Stimulated activated CD8-positive, alpha-beta memory T cell treated with anti-CD3 and anti-CD28 coated beads, Interleukin-4, amount 100 ng/mL, for 1 hour (primary cell): ENCODE data around the gene SRA1.
"Not testable (repeated sequence)": the region's sequence is repeated elsewhere in the genome, so short reads cannot be mapped to it uniquely, and the experiment has no call there.

Source experiments
- DNase-seq, 2 donors: peaks; one replicate each; pipeline ENCODE4 v3.0.0-alpha.2; 2020; ENCODE audit warnings: low read depth in 2 of 2, low spot score in 1 of 2

The SRA1 gene

GRCh38 chr5:140557136-140557805 is at the start of gene SRA1:
TSS of gene SRA1 (minus strand) at chr5:140557473. CDS start at chr5:140557452, 21 bp downstream.
- DNase-seq: peak; percentile 66 to 68

DNA sequence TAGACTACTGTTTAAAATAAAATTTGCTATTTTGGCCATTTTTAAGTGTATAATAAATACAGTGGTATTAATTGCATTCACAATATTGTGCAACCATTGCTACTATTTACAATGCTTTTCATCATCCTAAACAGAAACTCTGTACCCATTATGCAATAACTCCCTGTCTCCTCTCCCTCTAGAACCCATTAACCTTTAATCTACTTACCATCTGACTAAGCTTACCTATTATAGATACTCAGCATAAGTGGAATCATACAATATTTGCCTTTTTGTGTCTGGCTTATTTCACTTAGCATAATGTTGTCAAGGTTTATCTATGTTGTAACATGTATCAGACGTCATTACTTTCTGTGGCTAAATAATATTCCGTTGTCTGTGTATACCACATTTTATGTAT is 49.8 kb upstream of the SRA1 start:
- DNase-seq: no peak

DNA sequence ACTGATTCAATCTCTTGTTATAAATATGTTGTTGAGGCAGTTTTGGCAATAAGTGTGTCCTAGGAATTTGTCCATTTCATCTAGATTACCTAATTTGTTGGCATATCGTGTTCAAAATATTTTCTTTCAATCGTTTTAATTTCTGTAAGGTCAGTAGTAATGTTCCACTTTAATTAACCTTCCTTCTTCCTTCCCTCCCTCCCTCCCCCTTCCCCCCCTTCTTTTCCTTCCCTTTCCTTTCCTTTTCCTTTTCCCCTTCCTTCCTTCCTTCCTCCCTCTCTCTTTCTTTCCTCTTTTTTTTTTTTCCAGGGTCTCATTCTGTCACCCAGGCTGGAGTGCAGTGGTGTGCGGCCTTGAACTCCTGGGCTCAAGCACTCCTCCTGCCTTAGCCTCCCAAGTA is 48.6 kb upstream of the SRA1 start:
- DNase-seq: no peak

DNA sequence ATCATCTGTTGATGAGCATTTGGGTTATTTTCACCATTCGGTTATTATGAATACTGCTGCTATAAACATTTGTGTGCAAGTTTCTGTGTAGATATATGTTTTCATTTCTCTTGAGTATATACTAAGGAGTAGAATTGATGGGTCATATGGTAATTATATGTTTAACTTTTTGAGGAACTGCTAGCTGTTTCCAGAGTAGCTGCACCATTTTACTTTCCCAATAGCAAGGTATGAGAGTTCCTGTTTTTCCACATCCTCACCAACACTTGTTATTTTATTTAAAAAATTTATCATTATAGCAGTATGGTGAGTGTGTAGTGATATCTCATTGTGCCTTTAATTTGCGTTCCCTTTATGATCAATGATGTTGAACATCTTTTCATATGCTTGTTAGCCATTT is 46.5 kb upstream of the SRA1 start:
- no peak for DNase-seq

GRCh38 chr5:140603446-140603698 is 46.1 kb upstream of the SRA1 start:
- DNase-seq: not testable (repeated sequence)

- DNase-seq: no peak
These were observed 44.9 kb upstream of the SRA1 start for GRCh38 chr5:140602147-140602546.

GRCh38 chr5:140600096-140600495 is 42.8 kb upstream of the SRA1 start:
- DNase-seq: no peak

DNA sequence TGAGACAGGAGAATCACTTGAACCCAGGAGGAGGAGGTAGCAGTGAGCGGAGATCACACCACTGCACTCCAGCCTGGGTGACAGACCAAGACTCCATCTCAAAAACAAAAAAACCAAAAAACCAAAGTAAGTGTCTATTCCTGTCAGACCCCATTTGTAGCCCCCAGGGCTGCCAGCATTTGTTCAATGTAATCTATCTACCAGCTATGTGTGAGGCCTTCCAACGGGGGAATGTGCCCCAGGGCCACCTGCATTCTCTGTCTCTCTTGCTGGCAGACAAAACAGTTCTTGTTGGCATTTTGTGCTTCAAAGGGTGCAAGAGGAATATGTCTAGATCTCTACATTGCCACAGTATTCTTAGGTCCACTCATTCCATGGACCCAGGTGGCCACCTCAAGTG is 41.6 kb upstream of the SRA1 start:
- DNase-seq: no peak

DNA sequence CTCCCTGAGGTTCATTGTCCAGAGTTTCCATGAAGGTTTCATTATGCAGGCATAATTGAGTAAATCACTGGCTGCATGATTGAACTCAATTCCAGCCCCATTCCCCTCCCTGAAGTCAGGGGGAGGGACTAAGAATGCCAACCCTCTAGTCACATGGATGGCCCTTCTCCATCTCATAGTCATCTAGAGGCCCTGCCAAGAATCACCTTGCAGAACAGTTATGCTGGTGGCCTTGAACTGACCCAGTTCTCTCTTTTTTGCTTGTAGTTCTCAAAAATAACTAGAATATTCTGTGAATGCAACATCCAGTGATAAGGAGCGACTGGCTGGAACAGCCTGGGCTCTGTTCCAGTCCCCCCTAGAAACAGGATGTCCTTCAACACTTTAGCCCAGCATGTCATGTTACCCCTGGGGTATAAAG is 39.1 kb upstream of the SRA1 start:
- no peak for DNase-seq

DNA sequence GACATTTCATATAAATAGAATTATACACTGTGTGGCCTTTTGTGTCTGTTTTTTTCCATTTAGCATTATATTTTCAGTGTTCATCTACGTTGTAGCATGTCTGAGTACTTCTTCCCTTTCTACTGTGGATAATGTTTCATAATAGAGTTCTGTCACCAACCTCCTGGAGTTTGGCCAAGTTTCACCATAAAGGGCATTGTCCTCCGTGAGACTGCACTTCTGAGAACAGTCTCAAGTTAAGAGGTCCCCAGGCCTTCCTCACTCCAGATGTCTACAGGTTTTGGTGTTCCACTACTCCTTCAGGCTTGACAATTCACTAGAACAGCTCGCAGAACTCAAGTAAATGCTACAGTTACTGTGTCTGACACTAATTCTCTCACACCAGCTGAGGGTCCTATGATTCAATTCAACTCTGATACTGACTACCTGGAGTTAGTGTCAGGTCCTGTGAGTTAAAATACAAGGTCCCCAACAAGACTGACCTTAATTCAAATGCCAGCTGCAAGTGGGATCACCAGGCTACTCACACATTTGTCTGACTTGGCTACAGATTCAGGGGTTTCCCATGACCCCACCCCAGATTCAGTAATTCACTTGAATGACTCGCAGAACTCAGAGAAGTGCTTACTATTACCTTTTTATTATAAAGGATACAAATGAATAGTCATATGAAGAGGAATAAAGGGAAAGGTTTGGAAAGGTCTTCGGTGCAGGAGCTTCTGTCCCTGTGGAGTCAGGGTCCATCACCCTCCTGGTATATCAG is 38.4 kb upstream of the SRA1 start:
- DNase-seq: no peak

DNA sequence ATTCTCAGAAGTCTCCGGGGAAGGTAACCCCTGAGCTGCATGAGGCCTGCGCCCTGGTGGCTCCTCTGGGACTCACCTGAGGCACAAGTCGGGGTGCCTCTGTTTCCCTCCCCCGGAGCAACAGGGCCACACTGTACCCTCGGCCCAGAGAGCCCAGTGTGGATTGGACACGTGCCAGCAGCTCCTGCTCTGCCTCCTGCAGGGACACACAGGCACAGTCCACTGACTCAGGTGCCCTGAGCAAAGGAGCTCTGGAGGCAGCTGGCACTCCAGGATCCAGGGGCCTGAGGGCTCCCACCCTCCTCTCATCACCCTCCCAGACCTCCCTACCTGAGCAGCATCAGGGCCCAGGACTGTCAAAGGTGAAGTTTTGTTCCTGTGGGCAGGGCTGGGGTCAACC is 36.9 kb upstream of the SRA1 start:
- no peak for DNase-seq

DNA sequence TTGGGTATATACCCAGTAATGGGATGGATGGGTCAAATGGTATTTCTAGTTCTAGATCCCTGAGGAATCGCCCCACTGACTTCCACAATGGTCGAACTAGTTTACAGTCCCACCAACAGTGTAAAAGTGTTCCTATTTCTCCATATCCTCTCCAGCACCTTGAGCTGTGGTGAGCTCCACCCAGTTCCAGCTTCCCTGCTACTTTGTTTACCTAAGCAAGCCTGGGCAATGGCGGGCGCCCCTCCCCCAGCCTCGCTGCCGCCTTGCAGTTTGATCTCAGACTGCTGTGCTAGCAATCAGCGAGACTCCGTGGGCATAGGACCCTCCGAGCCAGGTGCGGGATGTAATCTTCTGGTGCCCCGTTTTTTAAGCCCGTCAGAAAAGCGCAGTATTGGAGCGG is 35.8 kb upstream of the SRA1 start:
- DNase-seq: not testable (repeated sequence)

DNA sequence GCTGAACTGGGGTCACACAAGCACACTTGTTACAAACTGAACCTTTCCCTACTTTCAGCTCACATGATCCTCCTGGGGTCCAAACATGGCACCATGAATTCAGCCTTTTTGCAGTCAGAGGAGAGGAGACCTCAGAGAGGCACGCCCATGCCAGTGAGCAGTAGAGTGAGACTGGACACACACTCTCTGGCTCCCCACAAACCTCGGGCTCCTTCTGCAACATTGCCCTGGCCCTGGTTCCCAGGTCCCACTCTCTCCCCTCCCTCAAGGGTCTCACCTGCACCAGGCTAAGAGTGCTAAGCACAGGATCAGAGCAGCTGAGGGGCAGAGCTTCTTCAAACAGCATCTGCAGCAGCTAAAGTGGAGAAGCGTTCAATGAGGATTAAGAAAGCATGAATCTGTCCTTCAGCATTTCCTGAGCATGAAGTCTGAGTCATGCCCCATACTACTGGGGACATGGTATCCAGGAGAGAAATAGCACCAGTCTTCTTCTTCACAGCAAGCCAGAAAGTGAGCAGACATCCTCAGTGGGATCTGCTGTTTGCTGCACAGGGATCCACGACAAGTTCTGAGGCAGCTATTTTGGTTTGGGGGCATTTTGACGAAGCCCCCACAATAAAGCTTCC is 34.6 kb upstream of the SRA1 start:
- no peak for DNase-seq

- DNase-seq: no peak
These were observed 33.6 kb upstream of the SRA1 start for GRCh38 chr5:140590861-140591260.

- no peak for DNase-seq
These were observed 31.2 kb upstream of the SRA1 start for GRCh38 chr5:140588311-140589070.

DNA sequence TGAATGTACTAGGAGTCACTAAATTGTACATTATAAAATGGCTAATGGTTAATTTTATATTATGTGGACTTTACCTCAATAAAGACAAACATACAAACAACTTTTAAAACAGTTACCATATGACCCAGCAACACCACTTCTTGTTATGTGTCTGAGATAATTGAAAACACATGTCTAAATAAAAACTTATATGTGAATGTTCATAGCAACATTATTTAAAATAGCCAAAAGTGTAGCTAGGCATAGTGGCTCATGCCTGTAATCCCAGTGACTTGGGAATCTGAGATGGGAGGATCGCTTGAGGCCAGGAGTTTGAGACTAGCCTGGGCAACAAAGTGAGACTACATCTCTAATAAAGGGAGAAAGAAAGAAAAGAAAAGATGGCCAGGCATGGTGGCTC is 30.2 kb upstream of the SRA1 start:
- DNase-seq: no peak

DNA sequence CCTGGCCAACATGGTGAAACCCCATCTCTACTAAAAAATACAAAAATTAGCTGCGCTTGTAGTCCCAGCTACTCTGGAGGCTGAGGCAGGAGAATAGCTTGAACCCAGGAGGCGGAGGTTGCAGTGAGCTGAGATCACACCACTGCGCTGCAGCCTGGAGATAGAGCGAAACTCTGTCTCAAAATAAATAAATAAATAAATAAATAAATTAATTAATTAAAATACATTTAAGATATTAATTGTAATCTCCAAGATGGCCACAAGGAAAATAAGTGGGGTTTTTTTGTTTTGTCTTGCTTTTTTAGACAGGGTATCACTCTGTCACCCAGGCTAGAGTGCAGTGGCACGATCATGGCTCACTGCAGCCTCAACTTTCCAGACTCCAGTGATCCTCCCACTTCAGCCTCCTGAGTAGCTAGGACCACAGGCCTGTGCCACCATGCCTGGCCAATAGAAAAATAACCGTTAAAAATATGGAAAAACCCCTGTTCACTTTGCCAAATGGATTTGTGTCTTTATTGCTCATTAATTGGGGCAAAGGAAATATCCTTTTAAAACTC is 22.0 kb upstream of the SRA1 start:
- not testable (repeated sequence) for DNase-seq

GRCh38 chr5:140576776-140577201 is 19.5 kb upstream of the SRA1 start:
- DNase-seq: no peak

DNA sequence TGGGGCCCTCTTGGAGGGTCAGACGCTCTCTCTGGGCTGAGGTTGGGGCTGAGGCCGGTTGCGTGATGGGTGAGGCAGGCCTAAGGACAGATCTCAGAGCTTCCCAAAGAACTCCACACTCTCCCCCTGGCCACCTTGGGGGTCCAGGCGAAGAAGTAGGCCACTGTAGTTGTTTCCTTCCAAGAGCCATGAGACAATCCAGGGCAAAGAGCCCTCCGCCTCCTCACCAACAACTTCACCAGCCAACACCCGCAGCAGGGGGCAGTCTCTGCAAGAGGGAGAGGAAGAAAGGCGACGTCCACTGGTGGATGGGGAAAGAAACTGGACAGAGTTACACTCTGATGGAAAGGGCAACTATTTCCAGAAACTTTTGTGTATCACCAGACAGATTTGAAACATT is 18.0 kb upstream of the SRA1 start:
- no peak for DNase-seq

- no peak for DNase-seq
These were observed 16.9 kb upstream of the SRA1 start for GRCh38 chr5:140574165-140574564.

GRCh38 chr5:140573683-140574082 is 16.4 kb upstream of the SRA1 start:
- no peak for DNase-seq

DNA sequence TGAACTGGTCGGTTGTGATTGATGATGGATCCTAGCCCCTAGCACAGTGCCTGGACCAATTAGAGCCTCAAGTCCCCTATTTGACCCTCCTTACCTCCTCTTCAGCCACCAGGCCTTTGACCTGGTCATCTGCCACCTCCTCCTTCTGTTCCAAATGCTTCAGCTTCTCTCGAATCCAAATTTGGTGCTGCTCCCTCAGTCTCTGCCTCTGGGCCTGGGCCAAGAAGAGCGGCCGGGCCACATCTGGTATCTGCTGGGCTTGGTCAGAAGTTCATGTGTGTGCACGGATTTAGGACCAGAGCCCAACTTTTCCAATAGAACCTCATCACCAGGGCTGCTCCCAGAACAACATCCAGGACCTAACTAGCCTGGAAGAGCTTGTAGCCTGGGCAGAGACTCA is 13.8 kb upstream of the SRA1 start:
- no peak for DNase-seq
